Heart right ventricle (tissue), 16 donors: ENCODE measurements around the gene FCF1. TPM values are rescaled to one million over a fixed set of nuclear protein-coding genes. Genes with fewer than 3 reads are reported as not detected.
A peak's percentile ranks its signal among the peaks of the same experiment; 100 is the strongest.

Experiments
- ATAC-seq, 8 donors: fragments of 200-7000 bp; cut with Tn5 transposase; one replicate each; pipeline ENCODE4 v1.9.1; 2020; ENCODE audit warnings: mild to moderate bottlenecking in 8 of 8, moderate library complexity in 8 of 8, moderate number of reproducible peaks in 1 of 8
- DNase-seq, 2 donors: peaks; one replicate each; pipeline ENCODE4 v3.0.0-alpha.2; 2020
- H3K27ac ChIP-seq, 10 donors: fragments of 200-600 bp; sonication (generic) in 2 of 10; one replicate each; pipeline versions ENCODE4 v1.5.0 to v1.8.0; 2020 to 2022; ENCODE audit warnings: mild to moderate bottlenecking in 3 of 10
- H3K27me3 ChIP-seq, 7 donors: fragments of 200-600 bp; one replicate each; pipeline ENCODE4 v1.8.0; 2021 to 2022; ENCODE audit warnings: mild to moderate bottlenecking in 2 of 7
- H3K36me3 ChIP-seq, 9 donors: fragments of 200-600 bp; sonication (generic) in 1 of 9; one replicate each; pipeline versions ENCODE4 v1.5.0 to v1.8.0; 2020 to 2022; ENCODE audit warnings: mild to moderate bottlenecking in 2 of 9
- H3K4me1 ChIP-seq, 9 donors: fragments of 200-600 bp; sonication (generic) in 1 of 9; one replicate each; pipeline versions ENCODE4 v1.5.0 to v1.8.0; 2020 to 2022; ENCODE audit warnings: mild to moderate bottlenecking in 4 of 9
- H3K4me3 ChIP-seq, 10 donors: fragments of 200-600 bp; sonication (generic) in 2 of 10; one replicate each; pipeline versions ENCODE4 v1.5.0 to v1.8.0; 2020 to 2022; ENCODE audit warnings: mild to moderate bottlenecking in 7 of 10, moderate library complexity in 2 of 10
- H3K9me3 ChIP-seq, 11 donors: fragments of 200-600 bp in 10 of 11; sonication (generic) in 2 of 11; one replicate each; pipeline versions ENCODE4 v1.5.0 to v1.8.0; 2013 to 2022; ENCODE audit warnings: mild to moderate bottlenecking in 2 of 11, control low read depth in 1 of 11, moderate library complexity in 1 of 11
- CTCF ChIP-seq, 9 donors: fragments of 200-600 bp; sonication (generic) in 2 of 9; IDR thresholded peaks; one replicate each; pipeline versions ENCODE4 v1.5.0 to v1.8.0; 2021 to 2022; ENCODE audit warnings: antibody characterized with exemption in 9 of 9, mild to moderate bottlenecking in 5 of 9, moderate library complexity in 1 of 9
- WGBS, 2 donors: extraction: QIAGEN DNeasy Blood & Tissue Kit; methylation state at CpG; one replicate each; pipeline ENCODE4 v1.1.7; 2013; ENCODE audit warnings: inconsistent platforms in 1 of 2; 5-methylcytosine and 5-hydroxymethylcytosine counted together
- intact Hi-C, 10 donors: fragments of 100-400 bp; cut with DNase I; formaldehyde crosslinking; loops; one replicate each; pipeline versions ENCODE4 v1.11.1 to v1.14.2; 2022
- polyA plus RNA-seq, 2 donors: library from polyadenylated mRNA; stranded (reverse); fragments of 200-250 nt; gene quantifications; one replicate each; pipeline ENCODE4 v1.2.3, GENCODE V29; 2013
- total RNA-seq, 10 donors: library from RNA; stranded (reverse); fragmentation: NEBNext Ultra II Directional in 3 of 10; extraction: Animal tissue kit (Norgen Biotek cat#: 25700) in 3 of 10; gene quantifications; one replicate each; pipeline versions ENCODE4 v1.2.1 to v1.2.4, GENCODE V29; 2021 to 2023
- donor health status: Arrhythmogenic right ventricular cardiomyopathy.
- donor health status: ischemic (EF 13 %, LVEDD 7.1; RV severe dilation, severe dysfunction).
- donor health status: healthy with polysubstance abuse.
- donor health status: DM: no; HTN: yes; CAD: no.
- donor health status: DM: no; HTN: no; CAD: no.
- donor health status: ischemic (EF 25% LVEDD 6.9; RV normal size, moderate dysfunction).
- donor health status: ischemic (EF 25% LVEDD 5.7; RV mildly dilated, moderate dysfunction).
- donor health status: healthy.
- donor health status: DM: yes; HTN: yes; CAD: no.
- donor health status: Ischemic cardiomyopathy.
- donor health status: ischemic (EF 35%, LVEDD 5.7; RV mildly dilated, moderate dysfunction).
- donor health status: nonischemic (EF 11% LVEDD 7.7; RV severe dilation, severe dysfunction).
- donor health status: DM: yes; HTN: yes; CAD: no.
- donor health status: PGD.
- donor health status: ischemic (EF 29% LVEDD 5.4; RV normal size, mild dysfunction).
- donor health status: nonischemic (EF 23%, LVEDD 6.1; RV moderate dilation, normal function).

The FCF1 gene
- total and polyA plus RNA-seq, 12 donors, result 3.4 to 45.5 (median 34.3) TPM

GRCh38 chr14:74697543-74697942 is 15.4 kb upstream of the FCF1 start:
- Histone ChIP-seq H3K4me1 (peaks cover 0 to 24% (median 0%) of the 10 kb centered on the region in 9 donors), H3K4me3 (no peak overlapping the region), H3K36me3 (peaks cover 0 to 19% (median 0%) of the 10 kb centered on the region in 9 donors), H3K27ac (no peak overlapping the region), H3K9me3 (peaks cover 0 to 6% (median 0%) of the 10 kb centered on the region in 11 donors), H3K27me3 (no peaks in the 10 kb centered on the region)
- ATAC-seq, result no peak
- 78 to 87% methylated on average over 2 of the region's 2 CpGs for WGBS, 2 donors
- intact Hi-C loops, result no loop called here
- no peak for TF ChIP-seq CTCF (IDR thresholded peaks at IDR 0.05)
- DNase-seq, result no peak

GRCh38 chr14:74697976-74698375 is 15.0 kb upstream of the FCF1 start:
- intact Hi-C loops, result no loop called here
- no peak for ATAC-seq
- peaks cover 0 to 10% (median 0%) of the 10 kb centered on the region in 11 donors for H3K9me3 ChIP-seq
- peaks cover 0 to 19% (median 0%) of the 10 kb centered on the region in 9 donors for H3K36me3 ChIP-seq
- no peak overlapping the region for H3K4me3 ChIP-seq
- H3K27ac ChIP-seq, result peak overlapping the region in 1 of 10 donors; percentile 38
- 84 to 91% methylated on average over 2 of the region's 2 CpGs for WGBS, 2 donors
- H3K4me1 ChIP-seq, result peaks cover 0 to 24% (median 0%) of the 10 kb centered on the region in 9 donors
- TF ChIP-seq CTCF (IDR thresholded peaks at IDR 0.05), result no peak
- H3K27me3 ChIP-seq, result no peaks in the 10 kb centered on the region
- DNase-seq, result no peak

GRCh38 chr14:74698465-74698864 is 14.5 kb upstream of the FCF1 start:
- peaks cover 0 to 24% (median 0%) of the 10 kb centered on the region in 9 donors for H3K4me1 ChIP-seq
- intact Hi-C loops, result no loop called here
- no peak overlapping the region for H3K4me3 ChIP-seq
- peaks cover 0 to 11% (median 0%) of the 10 kb centered on the region in 11 donors for H3K9me3 ChIP-seq
- ATAC-seq (no peak), DNase-seq (no peak)
- H3K36me3 ChIP-seq, result peaks cover 0 to 19% (median 0%) of the 10 kb centered on the region in 9 donors
- H3K27ac ChIP-seq, result peak overlapping the region in 1 of 10 donors; percentile 63
- 96 to 98% methylated on average over 4 of the region's 4 CpGs for WGBS, 2 donors
- no peak for TF ChIP-seq CTCF (IDR thresholded peaks at IDR 0.05)
- no peaks in the 10 kb centered on the region for H3K27me3 ChIP-seq

GRCh38 chr14:74702293-74702692 is 10.7 kb upstream of the FCF1 start:
- intact Hi-C loops, result no loop called here
- H3K4me1 ChIP-seq, result peaks cover 0 to 22% (median 0%) of the 10 kb centered on the region in 9 donors
- DNase-seq (no peak), ATAC-seq (no peak)
- H3K27me3 ChIP-seq, result no peaks in the 10 kb centered on the region
- no peak overlapping the region for H3K27ac ChIP-seq
- WGBS, 2 donors, result 99 to 100% methylated on average over 2 of the region's 2 CpGs
- TF ChIP-seq CTCF (IDR thresholded peaks at IDR 0.05), result no peak
- H3K9me3 ChIP-seq, result peaks cover 0 to 11% (median 0%) of the 10 kb centered on the region in 11 donors
- no peak overlapping the region for H3K4me3 ChIP-seq
- H3K36me3 ChIP-seq, result peaks cover 0 to 12% (median 0%) of the 10 kb centered on the region in 9 donors
